Transverse colon (tissue), 4 donors: ENCODE data around the gene RCN1. TPM values are rescaled to one million over a fixed set of nuclear protein-coding genes. Genes with fewer than 3 reads are reported as not detected.

ENCODE experiments used
- DNase-seq: peaks from one replicate; pipeline ENCODE4 v3.0.0-alpha.2; 2019
- H3K27ac ChIP-seq, 4 donors: fragments of 200-600 bp; sonication (generic); 2 replicates each; pipeline ENCODE4 v1.5.1; 2016 to 2018; ENCODE audit warnings: inconsistent platforms in 4 of 4
- H3K27me3 ChIP-seq: fragments of 200-600 bp; sonication (generic); 2 replicates; pipeline ENCODE4 v1.5.1; 2017; ENCODE audit warnings: inconsistent platforms
- H3K36me3 ChIP-seq, 4 donors: fragments of 200-600 bp; sonication (generic); 2 replicates each; pipeline ENCODE4 v1.5.1; 2017 to 2019; ENCODE audit warnings: inconsistent platforms in 4 of 4
- H3K4me1 ChIP-seq, 4 donors: fragments of 200-600 bp; sonication (generic); 2 replicates each; pipeline ENCODE4 v1.5.1; 2017 to 2020; ENCODE audit warnings: inconsistent platforms in 4 of 4
- H3K4me3 ChIP-seq, 4 donors: fragments of 200-600 bp; sonication (generic); 1 replicate in 1 of 4; 2 replicates in 3 of 4; pipeline versions ENCODE4 v1.5.1 to v1.6.1; 2017 to 2019; ENCODE audit warnings: inconsistent platforms in 4 of 4
- H3K9me3 ChIP-seq, 2 donors: fragments of 200-600 bp; sonication (generic); 2 replicates each; pipeline ENCODE4 v1.5.1; 2017 to 2019; ENCODE audit warnings: inconsistent platforms in 2 of 2
- CTCF ChIP-seq, 5 experiments: fragments of 200-600 bp in 3 of 5; fragments of 450-650 bp in 2 of 5; sonication (generic) in 3 of 5; IDR thresholded peaks; 1 replicate in 2 of 5; 2 replicates in 3 of 5; pipeline ENCODE4 v1.5.1; 2016 to 2017; ENCODE audit warnings: antibody characterized with exemption in 5 of 5, inconsistent platforms in 3 of 5, mild to moderate bottlenecking in 2 of 5, moderate library complexity in 1 of 5
- EP300 ChIP-seq: sonication (generic); formaldehyde crosslinking; IDR thresholded peaks from one replicate; pipeline ENCODE4 v1.6.1; 2017; ENCODE audit warnings: antibody characterized with exemption, low read depth
- POLR2A ChIP-seq: fragments of 450-650 bp; IDR thresholded peaks from one replicate; pipeline ENCODE4 v1.6.1; 2016; ENCODE audit warnings: antibody characterized with exemption, mild to moderate bottlenecking, moderate library complexity
- POLR2AphosphoS5 ChIP-seq, 3 donors: sonication (generic); formaldehyde crosslinking; IDR thresholded peaks; one replicate each; pipeline ENCODE4 v1.6.1; 2016; ENCODE audit warnings: antibody characterized with exemption in 3 of 3
- WGBS, 2 donors: methylation state at CpG; one replicate each; pipeline ENCODE4 v1.1.5; 2018; ENCODE audit warnings: low coverage in 1 of 2; 5-methylcytosine and 5-hydroxymethylcytosine counted together
- in situ Hi-C, 4 donors: fragments of 200-750 bp; cut with MboI; loops; one replicate each; pipeline versions ENCODE4 v1.15.0 to v1.15.1; 2017; ENCODE audit warnings: low sequenced_read_pairs in 3 of 4, low pct_ligation_motif_present in 1 of 4, low pct_unique_long_range_greater_than_20kb in 1 of 4
- intact Hi-C: fragments of 100-400 bp; cut with DNase I; formaldehyde crosslinking; loops from one replicate; pipeline ENCODE4 v1.15.1; 2023; ENCODE audit warnings: low total_unique reads
- total RNA-seq, 4 donors: library from RNA; depleted of rRNA; stranded (reverse); fragments of >200 nt; gene quantifications; one replicate each; pipeline ENCODE4 v1.1.0, GENCODE V29; 2016

RCN1 gene
- total RNA-seq, 4 donors from 2014 or later: 3.4 to 32.4 (median 28.8) TPM

- no peak overlapping the region for H3K27ac ChIP-seq
- 71% methylated on average over 7 to 13 of the region's 13 CpGs for whole genome bisulfite sequencing, 2 donors
- peaks cover 58% of the 10 kb centered on the region for H3K27me3 ChIP-seq
- DNase-seq: no peak
- no peaks in the 10 kb centered on the region for H3K36me3 ChIP-seq
- H3K4me1 ChIP-seq: no peaks in the 10 kb centered on the region
- in situ Hi-C loops (no loop called here), intact Hi-C loops (no loop called here)
- no peak overlapping the region for H3K4me3 ChIP-seq
- H3K9me3 ChIP-seq: no peaks in the 10 kb centered on the region
- TF ChIP-seq POLR2AphosphoS5 (IDR thresholded peaks at IDR 0.05): no peak
- no peak for TF ChIP-seq EP300
- TF ChIP-seq CTCF (IDR thresholded peaks at IDR 0.05): no peak
- TF ChIP-seq POLR2A: no peak
Measured at GRCh38 chr11:32068134-32068870, 22.6 kb upstream of the RCN1 start.

- 59 to 76% methylated on average over 3 to 6 of the region's 6 CpGs for WGBS, 2 donors
- no peaks in the 10 kb centered on the region for H3K4me1 ChIP-seq
- DNase-seq: no peak
- H3K9me3 ChIP-seq: no peaks in the 10 kb centered on the region
- TF ChIP-seq POLR2AphosphoS5 (IDR thresholded peaks at IDR 0.05) (no peak), POLR2A (no peak), EP300 (no peak), CTCF (IDR thresholded peaks at IDR 0.05) (no peak)
- peaks cover 60% of the 10 kb centered on the region for H3K27me3 ChIP-seq
- H3K27ac ChIP-seq: no peak overlapping the region
- in situ Hi-C loops: no loop called here
- intact Hi-C loops: no loop called here
- no peak overlapping the region for H3K4me3 ChIP-seq
- no peaks in the 10 kb centered on the region for H3K36me3 ChIP-seq
Measured at GRCh38 chr11:32069361-32070058, 21.4 kb upstream of the RCN1 start.

GRCh38 chr11:32070692-32071091 is 20.2 kb upstream of the RCN1 start:
- no peaks in the 10 kb centered on the region for H3K9me3 ChIP-seq
- intact Hi-C loops: no loop called here
- no peaks in the 10 kb centered on the region for H3K36me3 ChIP-seq
- no peak for TF ChIP-seq POLR2A
- TF ChIP-seq EP300: no peak
- no peak for TF ChIP-seq CTCF (IDR thresholded peaks at IDR 0.05)
- TF ChIP-seq POLR2AphosphoS5 (IDR thresholded peaks at IDR 0.05): no peak
- no peak overlapping the region for H3K4me3 ChIP-seq
- in situ Hi-C loops: no loop called here
- DNase-seq: no peak
- no peak overlapping the region for H3K27ac ChIP-seq
- H3K27me3 ChIP-seq: peaks cover 60% of the 10 kb centered on the region
- H3K4me1 ChIP-seq: no peaks in the 10 kb centered on the region
- 70 to 75% methylated on average over 4 to 5 of the region's 5 CpGs for WGBS, 2 donors

- H3K4me1 ChIP-seq: no peaks in the 10 kb centered on the region
- H3K36me3 ChIP-seq: no peaks in the 10 kb centered on the region
- H3K27ac ChIP-seq: no peak overlapping the region
- 24 to 35% methylated on average over 3 to 4 of the region's 4 CpGs for WGBS, 2 donors
- TF ChIP-seq EP300 (no peak), CTCF (IDR thresholded peaks at IDR 0.05) (peak in 1 of 5 experiments; percentile 16)
- H3K4me3 ChIP-seq: no peak overlapping the region
- intact Hi-C loops (no loop called here), in situ Hi-C loops (no loop called here)
- no peak for DNase-seq
- H3K9me3 ChIP-seq: no peaks in the 10 kb centered on the region
- H3K27me3 ChIP-seq: peaks cover 57% of the 10 kb centered on the region
Measured at GRCh38 chr11:32071811-32072210, 19.1 kb upstream of the RCN1 start.
